IMR-90 (cell line): Measurements from ENCODE around the gene AKAP1. TPM values are rescaled to one million over a fixed set of nuclear protein-coding genes. Genes with fewer than 3 reads are reported as not detected.

ENCODE experiments used
- ATAC-seq: fragments of 200-7000 bp; cut with Tn5 transposase; 2 replicates; pipeline ENCODE4 v1.9.1; 2020; ENCODE audit warnings: low read depth, mild to moderate bottlenecking, moderate library complexity
- BruUV-seq: library from RNA; stranded (reverse); fragments of 400-500 nt; replicated peaks from 2 replicates; lab custom pipeline; 2021; lab: Mats Ljungman, UMichigan
- CTCF ChIA-PET: fragments of 300-600 bp; formaldehyde crosslinking; extraction: SDS; loops from one replicate; lab custom pipeline; 2021; ENCODE audit warnings: antibody characterized with exemption; lab: Yijun Ruan, JAX
- POLR2A ChIA-PET: fragments of 300-600 bp; sonication (Branson Sonifier 250); formaldehyde crosslinking; loops from one replicate; lab custom pipeline; 2022; ENCODE audit warnings: antibody characterized with exemption; ENCODE audit not compliant: unreplicated experiment; lab: Charles Lee
- DNase-seq: peaks from one replicate; pipeline ENCODE4 v3.0.0; 2013
- H2AFZ ChIP-seq: replicated peaks from 2 replicates; pipeline ENCODE3; 2013; ENCODE audit warnings: low read length, mild to moderate bottlenecking; ENCODE audit not compliant: poor library complexity
- H2AK5ac ChIP-seq: 2 replicates; pipeline ENCODE4 v1.6.1; 2013; ENCODE audit warnings: low read depth, low read length, inconsistent platforms
- H2AK9ac ChIP-seq: replicated peaks from 2 replicates; pipeline ENCODE3; 2013; ENCODE audit warnings: mild to moderate bottlenecking, low read depth, low read length, moderate library complexity; ENCODE audit not compliant: poor library complexity
- H2BK120ac ChIP-seq: 2 replicates; pipeline ENCODE4 v1.6.1; 2013; ENCODE audit warnings: low read depth, low read length, inconsistent platforms
- H2BK15ac ChIP-seq: 3 replicates; pipeline ENCODE4 v1.6.1; 2013; ENCODE audit warnings: low read depth, low read length, inconsistent platforms
- H2BK20ac ChIP-seq: 2 replicates; pipeline ENCODE4 v1.6.1; 2013; ENCODE audit warnings: low read depth, mild to moderate bottlenecking, inconsistent platforms, low read length, moderate library complexity
- H2BK5ac ChIP-seq: 2 replicates; pipeline ENCODE4 v1.6.1; 2013; ENCODE audit warnings: mild to moderate bottlenecking, low read depth, low read length, inconsistent platforms; ENCODE audit not compliant: poor library complexity, severe bottlenecking
- H3K14ac ChIP-seq: replicated peaks from 2 replicates; pipeline ENCODE4 v1.6.1; 2013; ENCODE audit warnings: low read depth, low read length, inconsistent platforms
- H3K18ac ChIP-seq: 2 replicates; pipeline ENCODE4 v1.6.1; 2013; ENCODE audit warnings: low read depth, low read length, control low read depth
- H3K23ac ChIP-seq: 2 replicates; pipeline ENCODE4 v1.6.1; 2013; ENCODE audit warnings: low read depth, low read length, inconsistent platforms
- H3K27ac ChIP-seq: 2 replicates; pipeline ENCODE4 v1.5.1; 2013; ENCODE audit warnings: mild to moderate bottlenecking, control low read depth, low read length; ENCODE audit not compliant: insufficient read depth
- H3K27me3 ChIP-seq: 2 replicates; pipeline ENCODE4 v1.6.1; 2013; ENCODE audit warnings: low read length; ENCODE audit not compliant: control insufficient read depth, insufficient read depth
- H3K36me3 ChIP-seq: 2 replicates; pipeline ENCODE4 v1.6.1; 2013; ENCODE audit warnings: low read length, mixed read lengths; ENCODE audit not compliant: control insufficient read depth, insufficient read depth
- H3K4ac ChIP-seq: 2 replicates; pipeline ENCODE4 v1.6.1; 2013; ENCODE audit warnings: low read depth, low read length, inconsistent platforms
- H3K4me1 ChIP-seq: 2 replicates; pipeline ENCODE4 v1.6.1; 2013; ENCODE audit warnings: low read length, mixed read lengths; ENCODE audit not compliant: control insufficient read depth, insufficient read depth
- H3K4me2 ChIP-seq: 2 replicates; pipeline ENCODE4 v1.6.1; 2013; ENCODE audit warnings: low read depth, mild to moderate bottlenecking, control low read depth, low read length, moderate library complexity
- H3K4me3 ChIP-seq: 2 replicates; pipeline ENCODE4 v1.5.1; 2013; ENCODE audit warnings: low read depth, mild to moderate bottlenecking, control low read depth, low read length, moderate library complexity; ENCODE audit not compliant: insufficient read depth
- H3K56ac ChIP-seq: 2 replicates; pipeline ENCODE4 v1.6.1; 2013; ENCODE audit warnings: low read length, inconsistent platforms; ENCODE audit not compliant: insufficient read depth; ENCODE audit errors: extremely low read depth
- H3K79me1 ChIP-seq, 2 experiments: 2 replicates each; pipeline ENCODE4 v1.6.1; 2013; ENCODE audit warnings: low read length in 2 of 2, inconsistent platforms in 1 of 2, low read depth in 1 of 2
- H3K9ac ChIP-seq: 2 replicates; pipeline ENCODE4 v1.6.1; 2013; ENCODE audit warnings: low read depth, low read length, control low read depth
- H3K9me1 ChIP-seq: 2 replicates; pipeline ENCODE4 v1.6.1; 2013; ENCODE audit warnings: low read length, inconsistent platforms; ENCODE audit not compliant: insufficient read depth
- H3K9me3 ChIP-seq: 2 replicates; pipeline ENCODE4 v1.6.1; 2013; ENCODE audit warnings: low read length; ENCODE audit not compliant: control insufficient read depth, insufficient read depth
- H4K20me1 ChIP-seq: 2 replicates; pipeline ENCODE4 v1.6.1; 2013; ENCODE audit warnings: low read length, inconsistent platforms; ENCODE audit not compliant: insufficient read depth
- H4K5ac ChIP-seq: 2 replicates; pipeline ENCODE4 v1.6.1; 2013; ENCODE audit warnings: mild to moderate bottlenecking, low read depth, low read length, control low read depth
- H4K8ac ChIP-seq, 2 experiments: 2 replicates each; pipeline ENCODE4 v1.6.1; 2013; ENCODE audit warnings: low read depth in 2 of 2, low read length in 2 of 2, control low read depth in 1 of 2, inconsistent platforms in 1 of 2
- H4K91ac ChIP-seq: 2 replicates; pipeline ENCODE4 v1.6.1; 2013; ENCODE audit warnings: low read depth, low read length, inconsistent platforms; ENCODE audit not compliant: insufficient read depth
- BHLHE40 ChIP-seq: fragments of 150-350 bp; IDR thresholded peaks from 2 replicates; pipeline ENCODE4 v1.6.1; 2016; ENCODE audit warnings: mild to moderate bottlenecking, low read depth, low read length
- CEBPB ChIP-seq: IDR thresholded peaks from 2 replicates; pipeline ENCODE4 v1.6.1; 2012; ENCODE audit warnings: low read depth, low read length, improper control_type of control experiment
- CHD1 ChIP-seq: IDR thresholded peaks from 2 replicates; pipeline ENCODE4 v1.6.1; 2012; ENCODE audit warnings: low read depth, low read length, improper control_type of control experiment
- FOS ChIP-seq: fragments of 150-350 bp; IDR thresholded peaks from 2 replicates; pipeline ENCODE4 v1.6.1; 2016; ENCODE audit warnings: low read depth, low read length
- MAFK ChIP-seq: IDR thresholded peaks from 2 replicates; pipeline ENCODE4 v1.6.1; 2012; ENCODE audit warnings: low read depth, low read length, improper control_type of control experiment
- MAZ ChIP-seq: IDR thresholded peaks from 2 replicates; pipeline ENCODE4 v1.6.1; 2012; ENCODE audit warnings: low read depth, mild to moderate bottlenecking, low read length, improper control_type of control experiment, moderate library complexity, borderline replicate concordance
- MXI1 ChIP-seq: IDR thresholded peaks from 2 replicates; pipeline ENCODE4 v1.6.1; 2012; ENCODE audit warnings: low read depth, mild to moderate bottlenecking, low read length, moderate library complexity, borderline replicate concordance
- NFE2L2 ChIP-seq: fragments of 150-350 bp; IDR thresholded peaks from 2 replicates; pipeline ENCODE4 v1.6.1; 2016; ENCODE audit warnings: low read depth, mild to moderate bottlenecking, low read length
- POLR2A ChIP-seq: IDR thresholded peaks from 2 replicates; pipeline ENCODE4 v1.6.1; 2012; ENCODE audit warnings: mild to moderate bottlenecking, low read depth, low read length
- RAD21 ChIP-seq: IDR thresholded peaks from 2 replicates; pipeline ENCODE4 v1.6.1; 2012; ENCODE audit warnings: low read length, improper control_type of control experiment
- RCOR1 ChIP-seq: IDR thresholded peaks from 2 replicates; pipeline ENCODE4 v1.6.1; 2012; ENCODE audit warnings: mild to moderate bottlenecking, low read length, improper control_type of control experiment; ENCODE audit not compliant: insufficient replicate concordance
- RFX5 ChIP-seq: IDR thresholded peaks from 2 replicates; pipeline ENCODE4 v1.8.0; 2012; ENCODE audit warnings: low read depth, mild to moderate bottlenecking, low read length, moderate library complexity
- SMC3 ChIP-seq: fragments of 150-350 bp; IDR thresholded peaks from 2 replicates; pipeline ENCODE4 v1.6.1; 2016; ENCODE audit warnings: low read depth, mild to moderate bottlenecking, antibody characterized with exemption, low read length, moderate library complexity
- WGBS, 2 experiments: methylation state at CpG; one replicate each; pipeline versions ENCODE4 v1.1.5 to v1.1.7; 2013; ENCODE audit warnings: missing lambda C conversion rate in 2 of 2; ENCODE audit not compliant: insufficient read length in 1 of 2; ENCODE audit errors: extremely low coverage in 2 of 2; 5-methylcytosine and 5-hydroxymethylcytosine counted together
- dilution Hi-C: fragments of 300-500 bp; cut with HindIII; formaldehyde crosslinking; loops from one replicate; pipeline ENCODE4 v1.14.3; 2018; ENCODE audit warnings: low sequenced_read_pairs; ENCODE audit not compliant: unreplicated experiment
- in situ Hi-C: fragments of 300-500 bp; cut with MboI; formaldehyde crosslinking; loops from 3 replicates; pipeline ENCODE4 v1.14.3; 2019; ENCODE audit warnings: low sequenced_read_pairs, inconsistent platforms, mixed read lengths
- intact Hi-C: fragments of 100-400 bp; cut with micrococcal nuclease; formaldehyde crosslinking; loops from 2 replicates; pipeline ENCODE4 v1.10.0; 2022
- polyA plus RNA-seq, 3 experiments: library from polyadenylated mRNA; depleted of rRNA; stranded (reverse); fragments of >200 nt; gene quantifications; 2 replicates each; pipeline ENCODE4 v1.2.3, GENCODE V29; 2012; ENCODE audit warnings: low replicate concordance in 1 of 3
- total RNA-seq: library from RNA; depleted of rRNA; stranded (reverse); fragments of >200 nt; gene quantifications from 2 replicates; pipeline ENCODE4 v1.2.3, GENCODE V29; 2012
- TF ChIP-seq, protein P1 (sequence below): fragments of 150-350 bp; IDR thresholded peaks from 2 replicates; pipeline ENCODE4 v1.6.1; 2017; ENCODE audit warnings: mild to moderate bottlenecking, antibody characterized with exemption, low read length, low read depth
- TF ChIP-seq, protein P2 (sequence below): fragments of 150-350 bp; IDR thresholded peaks from 2 replicates; pipeline ENCODE4 v1.6.1; 2016; ENCODE audit warnings: low read depth, mild to moderate bottlenecking, low read length, moderate library complexity, borderline replicate concordance
- TF ChIP-seq, protein P3 (sequence below): conservative IDR thresholded peaks from 2 replicates; pipeline ENCODE4 v1.5.1; 2012; ENCODE audit warnings: mild to moderate bottlenecking, low read depth, low read length, improper control_type of control experiment

Gene AKAP1
- total and polyA plus RNA-seq, 2 of the 4 experiments (the other 2 are of a cell fraction) = 10.2 to 17.4 TPM

DNA sequence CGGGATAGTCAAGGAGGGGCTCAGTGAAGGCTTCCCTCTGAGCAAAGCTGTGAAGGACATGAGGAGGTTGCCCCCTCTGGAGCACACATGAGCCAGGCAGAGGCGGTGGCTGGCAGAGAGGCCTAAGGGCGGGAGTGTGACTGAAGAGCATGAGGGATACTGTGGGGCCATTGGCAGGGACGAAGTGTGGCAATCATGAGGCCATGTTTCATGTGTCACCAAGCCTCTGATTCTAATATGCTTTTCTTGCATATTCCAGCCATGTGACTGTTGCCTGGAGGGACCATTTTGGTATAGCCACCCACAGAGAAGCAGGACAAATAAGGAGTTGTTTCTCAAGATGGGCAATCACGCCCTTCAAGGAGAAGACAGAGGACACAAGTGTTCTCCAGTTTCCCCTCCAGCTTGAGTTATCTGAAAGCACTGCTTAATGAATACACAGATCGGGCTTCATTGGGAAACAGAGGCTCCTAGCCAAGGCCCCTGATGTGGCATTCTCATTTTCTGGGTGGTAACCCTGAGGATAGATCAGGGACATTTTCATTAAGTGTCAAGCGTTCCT is 68.0 kb downstream of the AKAP1 start:
- H4K20me1 ChIP-seq = no peaks in the 10 kb centered on the region
- H3K9me1 ChIP-seq = no peaks in the 10 kb centered on the region
- ChIA-PET POLR2A (no interaction called here), CTCF (no interaction called here)
- H3K4ac ChIP-seq = no peak overlapping the region
- no peak overlapping the region for H3K14ac ChIP-seq
- H3K18ac ChIP-seq = no peak overlapping the region
- no peak overlapping the region for H4K91ac ChIP-seq
- intact Hi-C loops (no loop called here), dilution Hi-C loops (no loop called here), in situ Hi-C loops (no loop called here)
- H4K8ac ChIP-seq = no peak overlapping the region
- WGBS, 2 experiments = 20% methylated on average over 2 of the region's 7 CpGs; no CpG with 5 or more reads in 1 of the 2 experiments
- H3K4me3 ChIP-seq = no peak overlapping the region
- H2BK5ac ChIP-seq = no peak overlapping the region
- no peaks in the 10 kb centered on the region for H3K79me1 ChIP-seq
- H3K4me2 ChIP-seq = no peak overlapping the region
- no peaks in the 10 kb centered on the region for H3K36me3 ChIP-seq
- no peaks in the 10 kb centered on the region for H3K4me1 ChIP-seq
- H2AK5ac ChIP-seq = no peak overlapping the region
- no peak overlapping the region for H2BK15ac ChIP-seq
- no peak overlapping the region for H3K23ac ChIP-seq
- H3K27ac ChIP-seq = no peak overlapping the region
- H2BK20ac ChIP-seq = no peak overlapping the region
- TF ChIP-seq, protein P1, sequence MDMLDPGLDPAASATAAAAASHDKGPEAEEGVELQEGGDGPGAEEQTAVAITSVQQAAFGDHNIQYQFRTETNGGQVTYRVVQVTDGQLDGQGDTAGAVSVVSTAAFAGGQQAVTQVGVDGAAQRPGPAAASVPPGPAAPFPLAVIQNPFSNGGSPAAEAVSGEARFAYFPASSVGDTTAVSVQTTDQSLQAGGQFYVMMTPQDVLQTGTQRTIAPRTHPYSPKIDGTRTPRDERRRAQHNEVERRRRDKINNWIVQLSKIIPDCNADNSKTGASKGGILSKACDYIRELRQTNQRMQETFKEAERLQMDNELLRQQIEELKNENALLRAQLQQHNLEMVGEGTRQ = no peak
- TF ChIP-seq BHLHE40 (no peak), FOS (no peak), RAD21 (no peak), RCOR1 (no peak), CEBPB (no peak), RFX5 (no peak), NFE2L2 (no peak), MXI1 (no peak), MAFK (no peak), SMC3 (no peak), CHD1 (no peak), POLR2A (no peak), MAZ (no peak)
- TF ChIP-seq, protein P2, sequence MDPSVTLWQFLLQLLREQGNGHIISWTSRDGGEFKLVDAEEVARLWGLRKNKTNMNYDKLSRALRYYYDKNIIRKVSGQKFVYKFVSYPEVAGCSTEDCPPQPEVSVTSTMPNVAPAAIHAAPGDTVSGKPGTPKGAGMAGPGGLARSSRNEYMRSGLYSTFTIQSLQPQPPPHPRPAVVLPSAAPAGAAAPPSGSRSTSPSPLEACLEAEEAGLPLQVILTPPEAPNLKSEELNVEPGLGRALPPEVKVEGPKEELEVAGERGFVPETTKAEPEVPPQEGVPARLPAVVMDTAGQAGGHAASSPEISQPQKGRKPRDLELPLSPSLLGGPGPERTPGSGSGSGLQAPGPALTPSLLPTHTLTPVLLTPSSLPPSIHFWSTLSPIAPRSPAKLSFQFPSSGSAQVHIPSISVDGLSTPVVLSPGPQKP = no peak
- TF ChIP-seq, protein P3, sequence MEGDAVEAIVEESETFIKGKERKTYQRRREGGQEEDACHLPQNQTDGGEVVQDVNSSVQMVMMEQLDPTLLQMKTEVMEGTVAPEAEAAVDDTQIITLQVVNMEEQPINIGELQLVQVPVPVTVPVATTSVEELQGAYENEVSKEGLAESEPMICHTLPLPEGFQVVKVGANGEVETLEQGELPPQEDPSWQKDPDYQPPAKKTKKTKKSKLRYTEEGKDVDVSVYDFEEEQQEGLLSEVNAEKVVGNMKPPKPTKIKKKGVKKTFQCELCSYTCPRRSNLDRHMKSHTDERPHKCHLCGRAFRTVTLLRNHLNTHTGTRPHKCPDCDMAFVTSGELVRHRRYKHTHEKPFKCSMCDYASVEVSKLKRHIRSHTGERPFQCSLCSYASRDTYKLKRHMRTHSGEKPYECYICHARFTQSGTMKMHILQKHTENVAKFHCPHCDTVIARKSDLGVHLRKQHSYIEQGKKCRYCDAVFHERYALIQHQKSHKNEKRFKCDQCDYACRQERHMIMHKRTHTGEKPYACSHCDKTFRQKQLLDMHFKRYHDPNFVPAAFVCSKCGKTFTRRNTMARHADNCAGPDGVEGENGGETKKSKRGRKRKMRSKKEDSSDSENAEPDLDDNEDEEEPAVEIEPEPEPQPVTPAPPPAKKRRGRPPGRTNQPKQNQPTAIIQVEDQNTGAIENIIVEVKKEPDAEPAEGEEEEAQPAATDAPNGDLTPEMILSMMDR = no peak
- ATAC-seq = no peak
- H3K56ac ChIP-seq = no peak overlapping the region
- H3K9me3 ChIP-seq = no peaks in the 10 kb centered on the region; the same call in 1 of the 2 replicates
- H4K5ac ChIP-seq = no peak overlapping the region
- no peak overlapping the region for H2BK120ac ChIP-seq
- peaks cover 7% of the 10 kb centered on the region for H3K27me3 ChIP-seq
- no peak overlapping the region for H2AFZ ChIP-seq
- H2AK9ac ChIP-seq = no peak overlapping the region
- H3K9ac ChIP-seq = no peak overlapping the region
- no TSS peak for BruUV-seq
- no peak for DNase-seq
